Astrocyte (in vitro differentiated cells and primary cell): ENCODE results near the gene BMX. TPM values are rescaled to one million over a fixed set of nuclear protein-coding genes. Genes with fewer than 3 reads are reported as not detected.

ENCODE experiments used
- DNase-seq: peaks from one replicate; pipeline ENCODE4 v3.0.0-alpha.2; 2010; ENCODE audit warnings: low read depth
- FAIRE-seq: peaks from 2 replicates; lab custom pipeline; 2011; peaks lifted over from hg19 to GRCh38; lab: Jason Lieb, UNC
- H2AFZ ChIP-seq: 2 replicates; pipeline ENCODE4 v1.6.0; 2012; ENCODE audit warnings: low read depth, low read length, inconsistent platforms
- H3K27ac ChIP-seq: 2 replicates; pipeline ENCODE4 v1.5.1; 2011; ENCODE audit warnings: low read depth, low read length, inconsistent platforms
- H3K27me3 ChIP-seq: 2 replicates; pipeline ENCODE4 v1.6.0; 2011; ENCODE audit warnings: low read length, inconsistent platforms; ENCODE audit not compliant: insufficient read depth
- H3K36me3 ChIP-seq: 2 replicates; pipeline ENCODE4 v1.5.1; 2011; ENCODE audit warnings: low read length, inconsistent platforms; ENCODE audit not compliant: insufficient read depth
- H3K4me1 ChIP-seq: 2 replicates; pipeline ENCODE4 v1.5.1; 2011; ENCODE audit warnings: low read length, inconsistent platforms; ENCODE audit not compliant: insufficient read depth
- H3K4me2 ChIP-seq: 2 replicates; pipeline ENCODE4 v1.6.0; 2012; ENCODE audit warnings: low read length, inconsistent platforms
- H3K4me3 ChIP-seq: 2 replicates; pipeline ENCODE4 v1.5.1; 2011; ENCODE audit warnings: low read depth, mild to moderate bottlenecking, low read length, inconsistent platforms; ENCODE audit not compliant: insufficient read depth
- H3K79me2 ChIP-seq: 2 replicates; pipeline ENCODE4 v1.6.0; 2012; ENCODE audit warnings: mild to moderate bottlenecking, low read length, inconsistent platforms; ENCODE audit not compliant: insufficient read depth
- H3K9ac ChIP-seq: 2 replicates; pipeline ENCODE4 v1.6.0; 2012; ENCODE audit warnings: mild to moderate bottlenecking, low read length, inconsistent platforms
- H3K9me3 ChIP-seq: 2 replicates; pipeline ENCODE4 v1.5.1; 2012; ENCODE audit warnings: low read depth, mild to moderate bottlenecking, low read length, inconsistent platforms; ENCODE audit not compliant: insufficient read depth
- H4K20me1 ChIP-seq: 2 replicates; pipeline ENCODE4 v1.6.0; 2012; ENCODE audit warnings: low read length, inconsistent platforms; ENCODE audit not compliant: insufficient read depth
- H3K27ac Mint-ChIP-seq: one replicate; pipeline ENCODE4 v1.8.0; 2021; ENCODE audit warnings: mild to moderate bottlenecking, mixed read lengths; ENCODE audit not compliant: unreplicated experiment
- H3K27me3 Mint-ChIP-seq: one replicate; pipeline ENCODE4 v1.8.0; 2021; ENCODE audit warnings: low read depth, mixed read lengths; ENCODE audit not compliant: unreplicated experiment
- H3K36me3 Mint-ChIP-seq: one replicate; pipeline ENCODE4 v1.8.0; 2021; ENCODE audit warnings: low read depth, mixed read lengths; ENCODE audit not compliant: unreplicated experiment
- H3K4me1 Mint-ChIP-seq: one replicate; pipeline ENCODE4 v1.8.0; 2021; ENCODE audit warnings: low read depth, mixed read lengths; ENCODE audit not compliant: unreplicated experiment
- H3K4me3 Mint-ChIP-seq: one replicate; pipeline ENCODE4 v1.8.0; 2021; ENCODE audit warnings: mild to moderate bottlenecking, moderate library complexity, mixed read lengths; ENCODE audit not compliant: unreplicated experiment
- H3K9me3 Mint-ChIP-seq: one replicate; pipeline ENCODE4 v1.8.0; 2021; ENCODE audit warnings: mild to moderate bottlenecking, mixed read lengths; ENCODE audit not compliant: unreplicated experiment
- EZH2 ChIP-seq: IDR thresholded peaks from 2 replicates; pipeline ENCODE4 v1.6.1; 2012; ENCODE audit warnings: mild to moderate bottlenecking, low read length, inconsistent platforms; ENCODE audit not compliant: insufficient read depth
- total RNA-seq: library from RNA; stranded (reverse); gene quantifications from 2 replicates; pipeline ENCODE4 v1.2.1, GENCODE V29; 2021
- TF ChIP-seq, protein P1 (sequence below): IDR thresholded peaks from 2 replicates; pipeline ENCODE4 v1.5.1; 2011; ENCODE audit warnings: low read depth, mild to moderate bottlenecking, inconsistent platforms, low read length, moderate library complexity; ENCODE audit not compliant: insufficient read depth

The BMX gene
- total RNA-seq, 1 donor from 2014 or later: not detected

DNA sequence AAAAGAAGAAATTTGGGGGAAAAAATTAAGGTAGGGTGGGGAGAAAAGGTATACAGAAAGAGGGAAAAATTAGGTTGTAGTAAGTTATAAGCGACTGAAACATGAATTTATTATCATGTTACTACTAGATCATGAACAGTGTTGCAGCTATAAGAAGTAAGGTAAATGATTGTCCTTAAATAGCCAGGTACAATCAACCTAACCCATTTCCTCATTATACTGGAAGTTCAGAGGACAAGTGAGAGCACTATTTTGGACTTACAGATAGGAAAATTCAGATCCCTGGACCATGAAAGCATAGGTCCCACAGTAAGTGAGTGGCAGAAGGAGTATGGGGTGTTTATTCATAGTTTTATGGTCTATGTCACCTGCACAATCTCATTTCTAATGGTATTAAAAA is 31.0 kb upstream of the BMX start:
- Histone ChIP-seq H3K9ac (no peak overlapping the region), H3K9me3 (no peaks in the 10 kb centered on the region), H3K36me3 (no peaks in the 10 kb centered on the region), H3K79me2 (no peaks in the 10 kb centered on the region), H3K27ac (no peak overlapping the region), H3K4me2 (no peak overlapping the region), H3K4me3 (no peak overlapping the region), H3K4me1 (no peaks in the 10 kb centered on the region), H3K27me3 (no peaks in the 10 kb centered on the region), H4K20me1 (no peaks in the 10 kb centered on the region), H2AFZ (no peak overlapping the region)
- Mint-ChIP-seq H3K4me3 (no peak overlapping the region), H3K27me3 (no peaks in the 10 kb centered on the region), H3K27ac (no peak overlapping the region), H3K36me3 (no peaks in the 10 kb centered on the region), H3K4me1 (no peaks in the 10 kb centered on the region), H3K9me3 (no peaks in the 10 kb centered on the region)
- DNase-seq (no peak), FAIRE-seq (peak; percentile 20)
- TF ChIP-seq, protein P1, sequence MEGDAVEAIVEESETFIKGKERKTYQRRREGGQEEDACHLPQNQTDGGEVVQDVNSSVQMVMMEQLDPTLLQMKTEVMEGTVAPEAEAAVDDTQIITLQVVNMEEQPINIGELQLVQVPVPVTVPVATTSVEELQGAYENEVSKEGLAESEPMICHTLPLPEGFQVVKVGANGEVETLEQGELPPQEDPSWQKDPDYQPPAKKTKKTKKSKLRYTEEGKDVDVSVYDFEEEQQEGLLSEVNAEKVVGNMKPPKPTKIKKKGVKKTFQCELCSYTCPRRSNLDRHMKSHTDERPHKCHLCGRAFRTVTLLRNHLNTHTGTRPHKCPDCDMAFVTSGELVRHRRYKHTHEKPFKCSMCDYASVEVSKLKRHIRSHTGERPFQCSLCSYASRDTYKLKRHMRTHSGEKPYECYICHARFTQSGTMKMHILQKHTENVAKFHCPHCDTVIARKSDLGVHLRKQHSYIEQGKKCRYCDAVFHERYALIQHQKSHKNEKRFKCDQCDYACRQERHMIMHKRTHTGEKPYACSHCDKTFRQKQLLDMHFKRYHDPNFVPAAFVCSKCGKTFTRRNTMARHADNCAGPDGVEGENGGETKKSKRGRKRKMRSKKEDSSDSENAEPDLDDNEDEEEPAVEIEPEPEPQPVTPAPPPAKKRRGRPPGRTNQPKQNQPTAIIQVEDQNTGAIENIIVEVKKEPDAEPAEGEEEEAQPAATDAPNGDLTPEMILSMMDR: no peak
- no peak for TF ChIP-seq EZH2

DNA sequence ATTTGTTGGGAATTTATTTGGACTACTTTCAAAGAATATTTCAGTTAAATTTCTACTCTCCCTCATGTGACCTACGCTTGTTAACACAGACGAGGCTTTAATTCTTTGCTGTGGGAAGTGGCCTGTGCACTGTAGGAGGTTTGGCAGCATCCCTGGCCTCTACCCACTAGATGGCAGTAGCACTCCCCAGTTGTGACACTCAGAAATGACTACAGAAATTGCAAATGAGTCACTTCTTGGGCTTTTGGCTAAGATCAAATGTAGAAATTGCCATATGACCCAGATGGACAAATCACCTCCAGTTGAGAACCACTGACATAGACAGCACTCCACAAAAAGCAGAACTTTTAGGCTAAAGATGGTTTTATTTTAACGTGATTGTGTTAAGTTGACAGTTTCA is 29.6 kb upstream of the BMX start:
- H3K4me1 ChIP-seq: no peaks in the 10 kb centered on the region
- peak; percentile 49 for DNase-seq
- TF ChIP-seq EZH2: no peak
- TF ChIP-seq, protein P1: peak; percentile 62
- H3K27me3 Mint-ChIP-seq: no peaks in the 10 kb centered on the region
- H3K27me3 ChIP-seq: no peaks in the 10 kb centered on the region
- no peak overlapping the region for H3K27ac Mint-ChIP-seq
- H3K36me3 Mint-ChIP-seq: no peaks in the 10 kb centered on the region
- H3K27ac ChIP-seq: no peak overlapping the region
- H3K36me3 ChIP-seq: no peaks in the 10 kb centered on the region
- FAIRE-seq: peak; percentile 100
- no peak overlapping the region for H3K4me3 Mint-ChIP-seq
- no peak overlapping the region for H3K9ac ChIP-seq
- no peak overlapping the region for H3K4me2 ChIP-seq
- no peaks in the 10 kb centered on the region for H3K79me2 ChIP-seq
- no peaks in the 10 kb centered on the region for H3K9me3 ChIP-seq
- H3K4me1 Mint-ChIP-seq: no peaks in the 10 kb centered on the region
- no peak overlapping the region for H3K4me3 ChIP-seq
- no peaks in the 10 kb centered on the region for H3K9me3 Mint-ChIP-seq
- H2AFZ ChIP-seq: no peak overlapping the region
- H4K20me1 ChIP-seq: no peaks in the 10 kb centered on the region

DNA sequence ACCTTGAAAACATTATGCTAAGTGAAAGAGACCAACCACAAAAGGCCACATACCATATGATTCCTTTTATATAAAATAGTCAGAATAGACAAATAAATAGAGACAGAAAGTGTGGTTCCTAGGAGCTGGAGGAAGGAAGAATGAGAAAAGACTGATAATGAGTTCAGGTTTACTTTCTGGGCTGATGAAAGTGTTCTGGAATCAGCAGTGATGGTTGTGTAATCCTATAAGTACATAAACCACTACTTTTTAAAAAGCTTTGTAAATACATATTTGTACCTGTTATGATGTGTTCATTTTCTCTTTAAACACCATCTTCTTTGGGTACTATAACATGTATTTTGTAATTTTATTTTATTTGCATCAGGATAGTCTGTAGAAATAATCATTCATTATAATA is 28.1 kb upstream of the BMX start:
- Mint-ChIP-seq H3K4me1 (no peaks in the 10 kb centered on the region), H3K9me3 (no peaks in the 10 kb centered on the region), H3K36me3 (no peaks in the 10 kb centered on the region), H3K27ac (no peak overlapping the region), H3K4me3 (no peak overlapping the region), H3K27me3 (no peaks in the 10 kb centered on the region)
- no peak for TF ChIP-seq EZH2
- TF ChIP-seq, protein P1: no peak
- H3K36me3 ChIP-seq: no peaks in the 10 kb centered on the region
- H3K4me3 ChIP-seq: no peak overlapping the region
- peak; percentile 96 for FAIRE-seq
- no peaks in the 10 kb centered on the region for H3K4me1 ChIP-seq
- H3K4me2 ChIP-seq: no peak overlapping the region
- no peaks in the 10 kb centered on the region for H3K79me2 ChIP-seq
- H3K27ac ChIP-seq: no peak overlapping the region
- no peak overlapping the region for H3K9ac ChIP-seq
- H4K20me1 ChIP-seq: no peaks in the 10 kb centered on the region
- no peak overlapping the region for H2AFZ ChIP-seq
- DNase-seq: no peak
- no peaks in the 10 kb centered on the region for H3K9me3 ChIP-seq
- no peaks in the 10 kb centered on the region for H3K27me3 ChIP-seq
